CD4-positive, CD25-positive, alpha-beta regulatory T cell (primary cell): ENCODE data around the gene SOCS6. TPM values are rescaled to one million over a fixed set of nuclear protein-coding genes. Genes with fewer than 3 reads are reported as not detected.
A peak's percentile ranks its signal among the peaks of the same experiment; 100 is the strongest.
"Not testable (repeated sequence)": the region's sequence is repeated elsewhere in the genome, so short reads cannot be mapped to it uniquely, and the experiment has no call there.

Experiments
- ATAC-seq, 2 donors: fragments of 150-1000 bp; cut with Tn5 transposase; one replicate each; pipeline ENCODE4 v1.10.0; 2021; ENCODE audit warnings: low read depth in 2 of 2, moderate number of reproducible peaks in 2 of 2, moderate library complexity in 1 of 2
- DNase-seq, 3 donors: peaks; one replicate each; pipeline versions ENCODE4 v3.0.0 to v3.0.0-alpha.2; 2012 to 2022; ENCODE audit warnings: mixed read lengths in 1 of 3
- H3K27ac ChIP-seq: one replicate; pipeline ENCODE4 v1.7.0; 2013; ENCODE audit warnings: mild to moderate bottlenecking, low read length; ENCODE audit not compliant: insufficient read depth, poor library complexity, severe bottlenecking
- H3K27me3 ChIP-seq: one replicate; pipeline ENCODE4 v1.7.0; 2013; ENCODE audit warnings: low read length; ENCODE audit not compliant: control insufficient read depth, insufficient read depth
- H3K36me3 ChIP-seq: one replicate; pipeline ENCODE4 v1.7.0; 2013; ENCODE audit warnings: mild to moderate bottlenecking, low read length, moderate library complexity; ENCODE audit not compliant: control insufficient read depth, insufficient read depth
- H3K4me1 ChIP-seq: 2 replicates; pipeline ENCODE4 v1.7.0; 2013; ENCODE audit warnings: mild to moderate bottlenecking, low read length; ENCODE audit not compliant: insufficient read depth, control insufficient read depth, poor library complexity, severe bottlenecking
- H3K4me3 ChIP-seq: one replicate; pipeline ENCODE4 v1.7.0; 2013; ENCODE audit warnings: low read depth, mild to moderate bottlenecking, low read length, moderate library complexity
- H3K9me3 ChIP-seq, 2 experiments: 1 replicate in 1 of 2; 2 replicates in 1 of 2; pipeline ENCODE4 v1.7.0; 2013; ENCODE audit warnings: low read length in 2 of 2, mild to moderate bottlenecking in 1 of 2, moderate library complexity in 1 of 2; ENCODE audit not compliant: control insufficient read depth in 2 of 2
- H3K27ac Mint-ChIP-seq, 3 donors: one replicate each; pipeline ENCODE4 v1.8.0; 2020 to 2022; ENCODE audit warnings: mild to moderate bottlenecking in 3 of 3, mixed read lengths in 3 of 3, moderate library complexity in 2 of 3
- H3K27me3 Mint-ChIP-seq: one replicate; pipeline ENCODE4 v1.8.0; 2022; ENCODE audit warnings: mild to moderate bottlenecking, mixed read lengths
- H3K36me3 Mint-ChIP-seq: one replicate; pipeline ENCODE4 v1.8.0; 2020; ENCODE audit warnings: mixed read lengths
- H3K4me1 Mint-ChIP-seq, 4 donors: one replicate each; pipeline ENCODE4 v1.8.0; 2020 to 2022; ENCODE audit warnings: mixed read lengths in 4 of 4, mild to moderate bottlenecking in 1 of 4
- H3K4me3 Mint-ChIP-seq, 4 donors: one replicate each; pipeline ENCODE4 v1.8.0; 2020 to 2022; ENCODE audit warnings: mild to moderate bottlenecking in 4 of 4, mixed read lengths in 4 of 4, moderate library complexity in 3 of 4
- H3K9me3 Mint-ChIP-seq, 7 donors: one replicate each; pipeline ENCODE4 v1.8.0; 2020 to 2022; ENCODE audit warnings: mixed read lengths in 7 of 7, mild to moderate bottlenecking in 3 of 7, moderate library complexity in 2 of 7
- polyA plus RNA-seq, 4 donors: library from polyadenylated mRNA; unstranded; fragments of 300-500 nt; fragmentation: Illumina TruSeq; gene quantifications; one replicate each; pipeline ENCODE4 v1.2.3, GENCODE V29; 2021
- total RNA-seq: library from RNA; stranded (reverse); gene quantifications from one replicate; pipeline ENCODE4 v1.2.3, GENCODE V29; 2022

SOCS6 gene
- total and polyA plus RNA-seq, 5 donors from 2014 or later = 0.07 to 0.39 (median 0.26) TPM; not detected in 1

- Mint-ChIP-seq H3K27me3 (peaks cover 2% of the 10 kb centered on the region), H3K4me3 (no peak overlapping the region), H3K4me1 (no peaks in the 10 kb centered on the region), H3K36me3 (no peaks in the 10 kb centered on the region), H3K9me3 (peaks cover 0 to 11% (median 2%) of the 10 kb centered on the region in 7 donors), H3K27ac (no peak overlapping the region)
- H3K9me3 ChIP-seq = no peaks in the 10 kb centered on the region
- H3K27ac ChIP-seq = no peak overlapping the region
- no peaks in the 10 kb centered on the region for H3K4me1 ChIP-seq
- H3K27me3 ChIP-seq = no peaks in the 10 kb centered on the region
- DNase-seq = no peak
- H3K36me3 ChIP-seq = no peaks in the 10 kb centered on the region
- ATAC-seq = no peak
- H3K4me3 ChIP-seq = no peak overlapping the region
These were observed 47.3 kb downstream of the SOCS6 start for GRCh38 chr18:70335892-70336726.

- DNase-seq = no peak
- Histone ChIP-seq H3K36me3 (no peaks in the 10 kb centered on the region), H3K27ac (no peak overlapping the region), H3K4me3 (no peak overlapping the region), H3K9me3 (no peaks in the 10 kb centered on the region), H3K4me1 (no peaks in the 10 kb centered on the region), H3K27me3 (no peaks in the 10 kb centered on the region)
- H3K4me3 Mint-ChIP-seq = no peak overlapping the region
- no peaks in the 10 kb centered on the region for H3K4me1 Mint-ChIP-seq
- H3K9me3 Mint-ChIP-seq = peaks cover 0 to 11% (median 2%) of the 10 kb centered on the region in 7 donors
- H3K27ac Mint-ChIP-seq = no peak overlapping the region
- peaks cover 4% of the 10 kb centered on the region for H3K27me3 Mint-ChIP-seq
- H3K36me3 Mint-ChIP-seq = no peaks in the 10 kb centered on the region
- no peak for ATAC-seq
These were observed 48.5 kb downstream of the SOCS6 start for GRCh38 chr18:70337139-70337972.

GRCh38 chr18:70338890-70339289, 50.0 kb downstream of the SOCS6 start:
- H3K9me3 Mint-ChIP-seq = peaks cover 0 to 8% (median 2%) of the 10 kb centered on the region in 7 donors
- ATAC-seq (no peak), DNase-seq (no peak)
- Histone ChIP-seq H3K9me3 (no peaks in the 10 kb centered on the region), H3K4me3 (no peak overlapping the region), H3K4me1 (no peaks in the 10 kb centered on the region), H3K36me3 (no peaks in the 10 kb centered on the region), H3K27ac (no peak overlapping the region), H3K27me3 (no peaks in the 10 kb centered on the region)
- peaks cover 4% of the 10 kb centered on the region for H3K27me3 Mint-ChIP-seq
- H3K4me3 Mint-ChIP-seq = no peak overlapping the region
- H3K27ac Mint-ChIP-seq = no peak overlapping the region
- H3K36me3 Mint-ChIP-seq = no peaks in the 10 kb centered on the region
- H3K4me1 Mint-ChIP-seq = no peaks in the 10 kb centered on the region

- H3K9me3 ChIP-seq = no peaks in the 10 kb centered on the region
- H3K27ac Mint-ChIP-seq = no peak overlapping the region
- ATAC-seq (no peak), DNase-seq (no peak)
- H3K36me3 Mint-ChIP-seq = no peaks in the 10 kb centered on the region
- H3K27me3 ChIP-seq = no peaks in the 10 kb centered on the region
- H3K4me1 ChIP-seq = no peaks in the 10 kb centered on the region
- H3K4me3 ChIP-seq = no peak overlapping the region
- no peaks in the 10 kb centered on the region for H3K36me3 ChIP-seq
- H3K4me1 Mint-ChIP-seq = no peaks in the 10 kb centered on the region
- peaks cover 0 to 5% (median 1%) of the 10 kb centered on the region in 7 donors for H3K9me3 Mint-ChIP-seq
- no peak overlapping the region for H3K4me3 Mint-ChIP-seq
- no peak overlapping the region for H3K27ac ChIP-seq
- peaks cover 4% of the 10 kb centered on the region for H3K27me3 Mint-ChIP-seq
These were observed 51.1 kb downstream of the SOCS6 start for GRCh38 chr18:70339915-70340314.

GRCh38 chr18:70348481-70348880, 59.6 kb downstream of the SOCS6 start:
- H3K9me3 ChIP-seq, H3K36me3 Mint-ChIP-seq, H3K27ac ChIP-seq, H3K27me3 ChIP-seq, H3K27me3 Mint-ChIP-seq, ATAC-seq, H3K4me3 Mint-ChIP-seq, H3K4me1 ChIP-seq, H3K36me3 ChIP-seq, H3K4me1 Mint-ChIP-seq, H3K27ac Mint-ChIP-seq, H3K4me3 ChIP-seq: not testable (repeated sequence)
- H3K9me3 Mint-ChIP-seq = peaks cover 0 to 13% (median 2%) of the 10 kb centered on the region in 7 donors
- DNase-seq = peak in 1 of 3 donors; percentile 61

- H3K27ac ChIP-seq = no peak overlapping the region
- Mint-ChIP-seq H3K27ac (no peak overlapping the region), H3K36me3 (no peaks in the 10 kb centered on the region), H3K27me3 (peaks cover 8% of the 10 kb centered on the region), H3K9me3 (peaks cover 0 to 13% (median 2%) of the 10 kb centered on the region in 7 donors), H3K4me3 (no peak overlapping the region), H3K4me1 (no peaks in the 10 kb centered on the region)
- H3K9me3 ChIP-seq = no peaks in the 10 kb centered on the region
- H3K4me1 ChIP-seq = no peaks in the 10 kb centered on the region
- H3K27me3 ChIP-seq = no peaks in the 10 kb centered on the region
- H3K36me3 ChIP-seq = no peaks in the 10 kb centered on the region
- no peak overlapping the region for H3K4me3 ChIP-seq
- no peak for DNase-seq
- no peak for ATAC-seq
These were observed 60.5 kb downstream of the SOCS6 start for GRCh38 chr18:70349316-70349715.

- Mint-ChIP-seq H3K4me3 (no peak overlapping the region), H3K27ac (no peak overlapping the region)
These were observed 65.2 kb downstream of the SOCS6 start for GRCh38 chr18:70354080-70354479.

More at GRCh38 chr18:70354080-70354479, 65.2 kb downstream of the SOCS6 start:
- H3K36me3 Mint-ChIP-seq = no peaks in the 10 kb centered on the region
- no peak overlapping the region for H3K4me3 ChIP-seq
- DNase-seq = no peak
- no peak for ATAC-seq
- H3K27ac ChIP-seq = no peak overlapping the region
- no peaks in the 10 kb centered on the region for H3K27me3 ChIP-seq
- peaks cover 0 to 12% (median 3%) of the 10 kb centered on the region in 7 donors for H3K9me3 Mint-ChIP-seq
- H3K4me1 ChIP-seq = no peaks in the 10 kb centered on the region
- peaks cover 4% of the 10 kb centered on the region for H3K27me3 Mint-ChIP-seq
- no peaks in the 10 kb centered on the region for H3K36me3 ChIP-seq
- H3K4me1 Mint-ChIP-seq = no peaks in the 10 kb centered on the region
- no peaks in the 10 kb centered on the region for H3K9me3 ChIP-seq
